Tibial nerve (tissue), 4 donors: ENCODE measurements around the gene MN1.

ENCODE experiments used
- CTCF ChIP-seq, 5 experiments: fragments of 200-600 bp in 3 of 5; fragments of 450-650 bp in 2 of 5; sonication (generic) in 3 of 5; IDR thresholded peaks; one replicate each; pipeline ENCODE4 v1.5.1; 2016 to 2019; ENCODE audit warnings: antibody characterized with exemption in 5 of 5, mild to moderate bottlenecking in 3 of 5, moderate library complexity in 2 of 5
- EP300 ChIP-seq, 2 donors: sonication (generic); formaldehyde crosslinking; IDR thresholded peaks; one replicate each; pipeline ENCODE4 v1.6.1; 2017; ENCODE audit warnings: antibody characterized with exemption in 2 of 2, mild to moderate bottlenecking in 1 of 2
- POLR2A ChIP-seq, 2 donors: fragments of 450-650 bp; IDR thresholded peaks; one replicate each; pipeline ENCODE4 v1.6.1; 2017; ENCODE audit warnings: antibody characterized with exemption in 2 of 2, mild to moderate bottlenecking in 2 of 2, moderate library complexity in 2 of 2

- no peak for TF ChIP-seq POLR2A (IDR thresholded peaks at IDR 0.05)
- no peak for TF ChIP-seq CTCF (IDR thresholded peaks at IDR 0.05)
- TF ChIP-seq EP300 (IDR thresholded peaks at IDR 0.05) = no peak
These were observed 3.8 kb downstream of the MN1 start for GRCh38 chr22:27797520-27798391.
